Mesenteric fat pad (tissue), 1 donor: ENCODE results near the gene GNAQ. TPM values are rescaled to one million over a fixed set of nuclear protein-coding genes. Genes with fewer than 3 reads are reported as not detected.
"Not testable (repeated sequence)": the region's sequence is repeated elsewhere in the genome, so short reads cannot be mapped to it uniquely, and the experiment has no call there.

Source experiments
- DNase-seq: peaks from one replicate; pipeline ENCODE4 v3.0.0-alpha.2; 2020; ENCODE audit warnings: low spot score
- total RNA-seq: library from RNA; stranded (reverse); fragmentation: NEBNext Ultra II Directional; extraction: Animal tissue kit (Norgen Biotek cat#: 25700); gene quantifications from one replicate; pipeline ENCODE4 v1.2.1, GENCODE V29; 2021
- donor health status: DM: yes; HTN: yes; CAD: no.

GNAQ gene
- total RNA-seq, 1 donor from 2014 or later = 115 TPM

- no peak for DNase-seq
Measured at GRCh38 chr9:77783518-77783917, 248.1 kb downstream of the GNAQ start.

- DNase-seq = no peak
Measured at GRCh38 chr9:77779010-77779409, 252.6 kb downstream of the GNAQ start.

- DNase-seq = no peak
Measured at GRCh38 chr9:77773381-77773780, 258.2 kb downstream of the GNAQ start.

GRCh38 chr9:77772646-77773045 lies 259.0 kb downstream of the GNAQ start:
- no peak for DNase-seq

- DNase-seq = no peak
Measured at GRCh38 chr9:77771171-77771570, 260.4 kb downstream of the GNAQ start.

- DNase-seq = no peak
Measured at GRCh38 chr9:77770340-77770739, 261.3 kb downstream of the GNAQ start.

- no peak for DNase-seq
Measured at GRCh38 chr9:77769246-77769645, 262.4 kb downstream of the GNAQ start.

- DNase-seq = no peak
Measured at GRCh38 chr9:77766587-77766986, 265.0 kb downstream of the GNAQ start.

- DNase-seq = no peak
Measured at GRCh38 chr9:77765781-77766259, 265.8 kb downstream of the GNAQ start.

- no peak for DNase-seq
Measured at GRCh38 chr9:77764894-77765780, 266.5 kb downstream of the GNAQ start.

- no peak for DNase-seq
Measured at GRCh38 chr9:77763566-77763965, 268.0 kb downstream of the GNAQ start.

GRCh38 chr9:77760919-77761318 lies 270.7 kb downstream of the GNAQ start:
- DNase-seq = not testable (repeated sequence)

GRCh38 chr9:77759391-77759790 lies 272.2 kb downstream of the GNAQ start:
- no peak for DNase-seq

GRCh38 chr9:77756449-77756848 lies 275.2 kb downstream of the GNAQ start:
- DNase-seq = no peak

GRCh38 chr9:77753180-77753579 lies 278.4 kb downstream of the GNAQ start:
- no peak for DNase-seq

GRCh38 chr9:77752554-77752953 lies 279.1 kb downstream of the GNAQ start:
- no peak for DNase-seq

GRCh38 chr9:77751341-77752091 lies 280.1 kb downstream of the GNAQ start:
- no peak for DNase-seq

- no peak for DNase-seq
Measured at GRCh38 chr9:77750981-77751340, 280.6 kb downstream of the GNAQ start.

GRCh38 chr9:77750284-77750683 lies 281.3 kb downstream of the GNAQ start:
- DNase-seq = no peak

GRCh38 chr9:77748214-77748772 lies 283.3 kb downstream of the GNAQ start:
- no peak for DNase-seq

GRCh38 chr9:77747163-77747562 lies 284.4 kb downstream of the GNAQ start:
- DNase-seq = no peak

GRCh38 chr9:77744841-77745430 lies 286.7 kb downstream of the GNAQ start:
- DNase-seq = no peak
